HFFc6 (cell line): ENCODE results near the gene WDR48. TPM values are rescaled to one million over a fixed set of nuclear protein-coding genes. Genes with fewer than 3 reads are reported as not detected.

ENCODE experiments used
- DNase-seq: peaks from one replicate; pipeline ENCODE4 v3.0.0-alpha.2; 2018
- H3K27ac Mint-ChIP-seq: 2 replicates; pipeline ENCODE4 v1.8.0; 2020; ENCODE audit warnings: mild to moderate bottlenecking, mixed read lengths
- H3K27me3 Mint-ChIP-seq: 2 replicates; pipeline ENCODE4 v1.8.0; 2021; ENCODE audit warnings: mild to moderate bottlenecking, moderate library complexity, mixed read lengths; ENCODE audit not compliant: insufficient read depth
- H3K36me3 Mint-ChIP-seq: 2 replicates; pipeline ENCODE4 v1.8.0; 2021; ENCODE audit warnings: low read depth, mixed read lengths
- H3K4me1 Mint-ChIP-seq: 2 replicates; pipeline ENCODE4 v1.8.0; 2020; ENCODE audit warnings: low read depth, mixed read lengths
- H3K4me3 Mint-ChIP-seq: 2 replicates; pipeline ENCODE4 v1.8.0; 2020; ENCODE audit warnings: mild to moderate bottlenecking, moderate library complexity, mixed read lengths
- H3K9me3 Mint-ChIP-seq: 2 replicates; pipeline ENCODE4 v1.8.0; 2020; ENCODE audit warnings: mild to moderate bottlenecking, mixed read lengths
- total RNA-seq, 6 experiments: library from RNA; stranded (reverse); fragmentation: NEBNext Ultra II Directional; extraction: Animal tissue kit (Norgen Biotek cat#: 25700); gene quantifications; 2 replicates in 1 of 6; 3 replicates in 5 of 6; pipeline ENCODE4 v1.2.3, GENCODE V29; 2021
- TF ChIP-seq, protein P1 (sequence below): fragments of 200-600 bp; sonication (generic); IDR thresholded peaks from 2 replicates; pipeline ENCODE4 v1.5.0; 2021; ENCODE audit warnings: antibody characterized with exemption, mild to moderate bottlenecking

Gene WDR48
- total RNA-seq, 6 experiments from 2014 or later, result 25.7 to 29.1 (median 28.1) TPM

GRCh38 chr3:39079530-39079929 lies 27.7 kb downstream of the WDR48 start:
- no peak overlapping the region for H3K4me3 Mint-ChIP-seq
- no peaks in the 10 kb centered on the region; the same call in 1 of the 2 replicates for H3K27me3 Mint-ChIP-seq
- H3K9me3 Mint-ChIP-seq, result no peaks in the 10 kb centered on the region
- H3K4me1 Mint-ChIP-seq, result no peaks in the 10 kb centered on the region
- H3K36me3 Mint-ChIP-seq, result peaks cover 21% of the 10 kb centered on the region
- TF ChIP-seq, protein P1, sequence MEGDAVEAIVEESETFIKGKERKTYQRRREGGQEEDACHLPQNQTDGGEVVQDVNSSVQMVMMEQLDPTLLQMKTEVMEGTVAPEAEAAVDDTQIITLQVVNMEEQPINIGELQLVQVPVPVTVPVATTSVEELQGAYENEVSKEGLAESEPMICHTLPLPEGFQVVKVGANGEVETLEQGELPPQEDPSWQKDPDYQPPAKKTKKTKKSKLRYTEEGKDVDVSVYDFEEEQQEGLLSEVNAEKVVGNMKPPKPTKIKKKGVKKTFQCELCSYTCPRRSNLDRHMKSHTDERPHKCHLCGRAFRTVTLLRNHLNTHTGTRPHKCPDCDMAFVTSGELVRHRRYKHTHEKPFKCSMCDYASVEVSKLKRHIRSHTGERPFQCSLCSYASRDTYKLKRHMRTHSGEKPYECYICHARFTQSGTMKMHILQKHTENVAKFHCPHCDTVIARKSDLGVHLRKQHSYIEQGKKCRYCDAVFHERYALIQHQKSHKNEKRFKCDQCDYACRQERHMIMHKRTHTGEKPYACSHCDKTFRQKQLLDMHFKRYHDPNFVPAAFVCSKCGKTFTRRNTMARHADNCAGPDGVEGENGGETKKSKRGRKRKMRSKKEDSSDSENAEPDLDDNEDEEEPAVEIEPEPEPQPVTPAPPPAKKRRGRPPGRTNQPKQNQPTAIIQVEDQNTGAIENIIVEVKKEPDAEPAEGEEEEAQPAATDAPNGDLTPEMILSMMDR, result peak; percentile 41; the same call in 1 of the 2 replicates
- H3K27ac Mint-ChIP-seq, result no peak overlapping the region
- DNase-seq, result no peak

DNA sequence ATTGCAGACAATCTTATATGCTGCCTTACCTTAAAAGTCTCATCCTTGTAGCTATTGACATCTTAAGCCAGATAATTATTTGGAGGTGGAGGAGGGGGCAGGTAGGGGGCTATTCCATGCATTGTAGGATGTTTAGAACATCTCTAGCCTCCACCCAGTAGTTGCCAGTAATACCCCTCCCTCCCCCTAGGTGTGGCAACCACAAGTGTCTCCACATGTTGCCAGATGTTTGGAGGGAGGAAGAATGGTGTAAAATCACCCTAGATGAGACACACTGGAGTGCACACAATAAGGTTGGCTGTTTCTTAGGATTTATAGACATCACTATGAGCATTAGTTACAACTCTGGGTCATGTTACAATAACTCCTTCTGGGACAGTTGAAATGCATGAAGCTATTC lies 28.2 kb downstream of the WDR48 start:
- Mint-ChIP-seq H3K27me3 (no peaks in the 10 kb centered on the region; the same call in 1 of the 2 replicates), H3K4me3 (no peak overlapping the region), H3K36me3 (peaks cover 16% of the 10 kb centered on the region), H3K4me1 (no peaks in the 10 kb centered on the region), H3K27ac (no peak overlapping the region), H3K9me3 (no peaks in the 10 kb centered on the region)
- DNase-seq, result no peak
- TF ChIP-seq, protein P1, result no peak

DNA sequence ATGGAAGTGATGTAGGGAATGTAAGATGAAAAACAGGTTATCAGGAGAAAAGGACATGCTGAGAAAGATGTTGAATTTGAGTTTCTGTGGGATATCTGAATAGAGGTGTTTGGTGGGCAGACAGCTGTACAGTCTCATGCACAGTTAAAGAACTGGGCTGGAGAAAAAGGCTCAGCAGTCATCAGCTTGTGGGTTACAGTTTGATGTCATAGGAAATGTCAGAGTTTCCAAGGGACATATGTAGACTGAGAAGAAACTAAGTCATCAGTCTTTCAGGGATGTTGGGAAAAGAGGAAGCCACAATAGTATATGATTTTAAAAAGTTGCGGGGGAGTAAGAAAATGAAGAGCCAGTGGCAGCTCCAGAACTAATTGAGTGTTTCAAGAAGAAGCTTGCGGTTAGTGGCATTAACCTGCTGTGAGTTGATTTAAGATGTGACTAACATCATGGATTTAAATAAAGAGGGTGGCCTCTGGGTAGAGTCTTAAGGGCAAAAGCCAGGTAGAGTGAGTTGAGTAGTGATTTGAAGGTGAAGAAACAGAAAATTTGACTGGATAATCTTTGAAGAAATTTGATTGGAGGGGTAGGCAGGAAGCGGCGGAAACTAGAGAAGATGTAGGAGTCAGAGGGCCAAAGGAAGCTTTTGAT lies 31.0 kb downstream of the WDR48 start:
- Mint-ChIP-seq H3K36me3 (peaks cover 11% of the 10 kb centered on the region; the same call in 1 of the 2 replicates), H3K4me3 (no peak overlapping the region), H3K27ac (no peak overlapping the region), H3K4me1 (no peaks in the 10 kb centered on the region), H3K27me3 (no peaks in the 10 kb centered on the region; the same call in 1 of the 2 replicates), H3K9me3 (no peaks in the 10 kb centered on the region)
- TF ChIP-seq, protein P1, result no peak
- DNase-seq, result no peak

DNA sequence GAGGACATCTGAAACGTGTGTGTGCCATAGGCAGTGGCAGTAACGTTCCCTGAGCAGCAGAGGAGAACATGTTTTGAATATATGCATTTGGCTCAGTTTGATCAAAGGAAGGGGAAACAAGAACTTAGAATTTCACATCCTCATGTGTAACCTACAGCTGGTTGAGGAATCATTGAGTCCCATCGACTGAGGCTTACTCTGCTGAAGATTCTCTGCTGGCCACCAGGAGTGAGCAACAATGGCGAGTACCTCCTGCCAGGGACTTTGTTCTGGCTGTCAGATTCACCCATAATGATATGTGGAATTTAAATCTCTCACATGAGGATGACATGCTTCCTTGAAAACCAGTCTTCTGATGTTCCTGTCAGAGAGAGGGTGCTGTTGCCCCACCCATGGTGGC lies 34.3 kb downstream of the WDR48 start:
- no peak overlapping the region for H3K27ac Mint-ChIP-seq
- peaks cover 15% of the 10 kb centered on the region for H3K4me1 Mint-ChIP-seq
- H3K4me3 Mint-ChIP-seq, result no peak overlapping the region
- no peaks in the 10 kb centered on the region for H3K9me3 Mint-ChIP-seq
- H3K36me3 Mint-ChIP-seq, result peaks cover 5% of the 10 kb centered on the region; the same call in 1 of the 2 replicates
- TF ChIP-seq, protein P1, result no peak
- no peaks in the 10 kb centered on the region; the same call in 1 of the 2 replicates for H3K27me3 Mint-ChIP-seq
- no peak for DNase-seq

GRCh38 chr3:39088456-39088855 lies 36.6 kb downstream of the WDR48 start:
- TF ChIP-seq, protein P1, result no peak
- Mint-ChIP-seq H3K36me3 (no peaks in the 10 kb centered on the region), H3K27me3 (no peaks in the 10 kb centered on the region), H3K27ac (peak overlapping the region; percentile 49), H3K9me3 (no peaks in the 10 kb centered on the region), H3K4me1 (peaks cover 15% of the 10 kb centered on the region), H3K4me3 (no peak overlapping the region)
- DNase-seq, result no peak
